ENCODE measurements around the gene SUSD5.
"Not testable (repeated sequence)": the region's sequence is repeated elsewhere in the genome, so short reads cannot be mapped to it uniquely, and the experiment has no call there.

The SUSD5 gene

GRCh38 chr3:33179132-33179531, 39.5 kb downstream of the SUSD5 start:
- Mint-ChIP-seq H3K27me3 (peaks cover 1% of the 10 kb centered on the region), H3K4me3 (no peak overlapping the region), H3K27ac (no peak overlapping the region), H3K4me1 (no peaks in the 10 kb centered on the region), H3K9me3 (peaks cover 8% of the 10 kb centered on the region), H3K36me3 (peaks cover 3% of the 10 kb centered on the region)
- DNase-seq (ENCODE audit: low spot score in 2 of 2) (no peak), ATAC-seq (ENCODE audit: low read depth) (no peak)

GRCh38 chr3:33174711-33175414, 43.7 kb downstream of the SUSD5 start:
- Mint-ChIP-seq H3K27ac (no peak overlapping the region), H3K27me3 (peaks cover 1% of the 10 kb centered on the region), H3K4me3 (no peak overlapping the region), H3K36me3 (no peaks in the 10 kb centered on the region), H3K9me3 (peaks cover 3% of the 10 kb centered on the region), H3K4me1 (peaks cover 8% of the 10 kb centered on the region)
- ATAC-seq (ENCODE audit: low read depth) (no peak), DNase-seq (ENCODE audit: low spot score in 2 of 2) (no peak)

- Mint-ChIP-seq H3K27me3 (peaks cover 1% of the 10 kb centered on the region), H3K4me3 (no peak overlapping the region), H3K4me1 (peaks cover 8% of the 10 kb centered on the region), H3K36me3 (no peaks in the 10 kb centered on the region), H3K27ac (no peak overlapping the region), H3K9me3 (peaks cover 2% of the 10 kb centered on the region)
- DNase-seq (ENCODE audit: low spot score in 2 of 2) (no peak), ATAC-seq (ENCODE audit: low read depth) (no peak)
Observed at GRCh38 chr3:33174095-33174494, 44.5 kb downstream of the SUSD5 start.

- DNase-seq (ENCODE audit: low spot score in 2 of 2) (no peak), ATAC-seq (ENCODE audit: low read depth) (no peak)
- peaks cover 1% of the 10 kb centered on the region for H3K27me3 Mint-ChIP-seq
- peaks cover 2% of the 10 kb centered on the region for H3K9me3 Mint-ChIP-seq
- peaks cover 8% of the 10 kb centered on the region for H3K4me1 Mint-ChIP-seq
- no peaks in the 10 kb centered on the region for H3K36me3 Mint-ChIP-seq
- no peak overlapping the region for H3K4me3 Mint-ChIP-seq
- H3K27ac Mint-ChIP-seq = no peak overlapping the region
Observed at GRCh38 chr3:33173672-33174071, 44.9 kb downstream of the SUSD5 start.

GRCh38 chr3:33173103-33173502, 45.5 kb downstream of the SUSD5 start:
- H3K9me3 Mint-ChIP-seq = peaks cover 2% of the 10 kb centered on the region
- DNase-seq (ENCODE audit: low spot score in 2 of 2) (no peak), ATAC-seq (ENCODE audit: low read depth) (no peak)
- no peak overlapping the region for H3K4me3 Mint-ChIP-seq
- no peaks in the 10 kb centered on the region for H3K36me3 Mint-ChIP-seq
- no peak overlapping the region for H3K27ac Mint-ChIP-seq
- peaks cover 8% of the 10 kb centered on the region for H3K4me1 Mint-ChIP-seq
- H3K27me3 Mint-ChIP-seq = no peaks in the 10 kb centered on the region

- ATAC-seq (ENCODE audit: low read depth) = peak; percentile 60
- no peaks in the 10 kb centered on the region for H3K27me3 Mint-ChIP-seq
- H3K4me1 Mint-ChIP-seq = peaks cover 8% of the 10 kb centered on the region
- H3K9me3 Mint-ChIP-seq = peaks cover 2% of the 10 kb centered on the region
- H3K27ac Mint-ChIP-seq = no peak overlapping the region
- no peak for DNase-seq (ENCODE audit: low spot score in 2 of 2)
- H3K4me3 Mint-ChIP-seq = no peak overlapping the region
- no peaks in the 10 kb centered on the region for H3K36me3 Mint-ChIP-seq
Observed at GRCh38 chr3:33171580-33171979, 47.0 kb downstream of the SUSD5 start.

- peaks cover 2% of the 10 kb centered on the region for H3K9me3 Mint-ChIP-seq
Observed at GRCh38 chr3:33170531-33170930, 48.1 kb downstream of the SUSD5 start.

GRCh38 chr3:33167716-33168336, 50.8 kb downstream of the SUSD5 start:
- Mint-ChIP-seq H3K27ac (no peak overlapping the region), H3K4me3 (no peak overlapping the region)
- DNase-seq (ENCODE audit: low spot score in 2 of 2) = no peak

More at GRCh38 chr3:33170531-33170930, 48.1 kb downstream of the SUSD5 start:
- DNase-seq (ENCODE audit: low spot score in 2 of 2) (no peak), ATAC-seq (ENCODE audit: low read depth) (no peak)
- Mint-ChIP-seq H3K27me3 (no peaks in the 10 kb centered on the region), H3K27ac (no peak overlapping the region), H3K4me1 (peaks cover 8% of the 10 kb centered on the region), H3K4me3 (no peak overlapping the region), H3K36me3 (no peaks in the 10 kb centered on the region)

GRCh38 chr3:33167284-33167683, 51.3 kb downstream of the SUSD5 start:
- H3K36me3 Mint-ChIP-seq = no peaks in the 10 kb centered on the region
- H3K9me3 Mint-ChIP-seq = peaks cover 2% of the 10 kb centered on the region
- H3K4me1 Mint-ChIP-seq = peaks cover 12% of the 10 kb centered on the region
- ATAC-seq (ENCODE audit: low read depth) (no peak), DNase-seq (ENCODE audit: low spot score in 2 of 2) (no peak)
- H3K27ac Mint-ChIP-seq = no peak overlapping the region
- H3K27me3 Mint-ChIP-seq = no peaks in the 10 kb centered on the region
- no peak overlapping the region for H3K4me3 Mint-ChIP-seq

More at GRCh38 chr3:33167716-33168336, 50.8 kb downstream of the SUSD5 start:
- Mint-ChIP-seq H3K4me1 (peaks cover 12% of the 10 kb centered on the region), H3K36me3 (no peaks in the 10 kb centered on the region), H3K9me3 (peaks cover 2% of the 10 kb centered on the region), H3K27me3 (no peaks in the 10 kb centered on the region)
- ATAC-seq (ENCODE audit: low read depth) = no peak

GRCh38 chr3:33166095-33166494, 52.5 kb downstream of the SUSD5 start:
- Mint-ChIP-seq H3K27ac (no peak overlapping the region), H3K4me3 (no peak overlapping the region), H3K4me1 (peaks cover 4% of the 10 kb centered on the region), H3K9me3 (no peaks in the 10 kb centered on the region), H3K27me3 (no peaks in the 10 kb centered on the region), H3K36me3 (no peaks in the 10 kb centered on the region)
- ATAC-seq (ENCODE audit: low read depth) (no peak), DNase-seq (ENCODE audit: low spot score in 2 of 2) (no peak)

GRCh38 chr3:33165372-33165771, 53.2 kb downstream of the SUSD5 start:
- H3K4me3 Mint-ChIP-seq = no peak overlapping the region
- H3K36me3 Mint-ChIP-seq = no peaks in the 10 kb centered on the region
- H3K4me1 Mint-ChIP-seq = peaks cover 4% of the 10 kb centered on the region
- DNase-seq (ENCODE audit: low spot score in 2 of 2) (no peak), ATAC-seq (ENCODE audit: low read depth) (no peak)
- peaks cover 1% of the 10 kb centered on the region for H3K27me3 Mint-ChIP-seq
- no peaks in the 10 kb centered on the region for H3K9me3 Mint-ChIP-seq
- no peak overlapping the region for H3K27ac Mint-ChIP-seq

GRCh38 chr3:33162621-33163020, 56.0 kb downstream of the SUSD5 start:
- not testable (repeated sequence) for H3K4me3 Mint-ChIP-seq; H3K27ac Mint-ChIP-seq; ATAC-seq (ENCODE audit: low read depth); H3K36me3 Mint-ChIP-seq; H3K4me1 Mint-ChIP-seq; DNase-seq (ENCODE audit: low spot score in 2 of 2); H3K27me3 Mint-ChIP-seq; H3K9me3 Mint-ChIP-seq

- no peak overlapping the region for H3K27ac Mint-ChIP-seq
- no peak for ATAC-seq (ENCODE audit: low read depth)
- no peak for DNase-seq (ENCODE audit: low spot score in 2 of 2)
- no peaks in the 10 kb centered on the region for H3K9me3 Mint-ChIP-seq
- peaks cover 4% of the 10 kb centered on the region for H3K4me1 Mint-ChIP-seq
- H3K4me3 Mint-ChIP-seq = no peak overlapping the region
- H3K36me3 Mint-ChIP-seq = no peaks in the 10 kb centered on the region
- H3K27me3 Mint-ChIP-seq = peaks cover 7% of the 10 kb centered on the region
Observed at GRCh38 chr3:33159981-33160380, 58.6 kb downstream of the SUSD5 start.

GRCh38 chr3:33159234-33159633, 59.4 kb downstream of the SUSD5 start:
- Mint-ChIP-seq H3K27me3 (peaks cover 7% of the 10 kb centered on the region), H3K4me3 (no peak overlapping the region), H3K36me3 (no peaks in the 10 kb centered on the region), H3K4me1 (peaks cover 3% of the 10 kb centered on the region), H3K9me3 (no peaks in the 10 kb centered on the region), H3K27ac (no peak overlapping the region)
- no peak for ATAC-seq (ENCODE audit: low read depth)
- no peak for DNase-seq (ENCODE audit: low spot score in 2 of 2)

GRCh38 chr3:33155301-33155700, 63.3 kb downstream of the SUSD5 start:
- ATAC-seq (ENCODE audit: low read depth) (no peak), DNase-seq (ENCODE audit: low spot score in 2 of 2) (no peak)
- H3K36me3 Mint-ChIP-seq = no peaks in the 10 kb centered on the region
- H3K4me3 Mint-ChIP-seq = no peak overlapping the region
- H3K4me1 Mint-ChIP-seq = peaks cover 2% of the 10 kb centered on the region
- no peaks in the 10 kb centered on the region for H3K9me3 Mint-ChIP-seq
- H3K27me3 Mint-ChIP-seq = peaks cover 8% of the 10 kb centered on the region
- no peak overlapping the region for H3K27ac Mint-ChIP-seq
